ENCODE results near the gene ESPN. TPM values are rescaled to one million over a fixed set of nuclear protein-coding genes. Genes with fewer than 3 reads are reported as not detected.
"Not testable (repeated sequence)": the region's sequence is repeated elsewhere in the genome, so short reads cannot be mapped to it uniquely, and the experiment has no call there.

The ESPN gene
- total RNA-seq, 2 donors from 2014 or later, result not detected

GRCh38 chr1:6443339-6444115, 19.0 kb downstream of the ESPN start:
- DNase-seq (ENCODE audit: low spot score), result no peak
- intact Hi-C loops (cut with DNase I), result no loop called here

GRCh38 chr1:6444377-6444776, 19.8 kb downstream of the ESPN start:
- intact Hi-C loops (cut with DNase I), result no loop called here
- no peak for DNase-seq (ENCODE audit: low spot score)

GRCh38 chr1:6445062-6445763, 20.6 kb downstream of the ESPN start:
- intact Hi-C loops (cut with DNase I), result no loop called here
- no peak for DNase-seq (ENCODE audit: low spot score)

GRCh38 chr1:6445929-6446328, 21.4 kb downstream of the ESPN start:
- intact Hi-C loops (cut with DNase I); DNase-seq (ENCODE audit: low spot score): not testable (repeated sequence)

GRCh38 chr1:6446665-6447015, 22.1 kb downstream of the ESPN start:
- intact Hi-C loops (cut with DNase I), result no loop called here
- DNase-seq (ENCODE audit: low spot score), result no peak

- no peak for DNase-seq (ENCODE audit: low spot score)
- intact Hi-C loops (cut with DNase I), result no loop called here
Measured at GRCh38 chr1:6447016-6447817, 22.6 kb downstream of the ESPN start.

GRCh38 chr1:6447818-6448748, 23.5 kb downstream of the ESPN start:
- intact Hi-C loops (cut with DNase I), result no loop called here
- no peak for DNase-seq (ENCODE audit: low spot score)

- intact Hi-C loops (cut with DNase I), result no loop called here
- DNase-seq (ENCODE audit: low spot score), result no peak
Measured at GRCh38 chr1:6448749-6449631, 24.4 kb downstream of the ESPN start.

- intact Hi-C loops (cut with DNase I), result no loop called here
- no peak for DNase-seq (ENCODE audit: low spot score)
Measured at GRCh38 chr1:6450005-6450450, 25.5 kb downstream of the ESPN start.

GRCh38 chr1:6450486-6450885, 25.9 kb downstream of the ESPN start:
- intact Hi-C loops (cut with DNase I), result not testable (repeated sequence)

GRCh38 chr1:6450943-6451373, 26.4 kb downstream of the ESPN start:
- DNase-seq (ENCODE audit: low spot score), result no peak
- intact Hi-C loops (cut with DNase I), result no loop called here

More at GRCh38 chr1:6450486-6450885, 25.9 kb downstream of the ESPN start:
- DNase-seq (ENCODE audit: low spot score), result not testable (repeated sequence)

- DNase-seq (ENCODE audit: low spot score); intact Hi-C loops (cut with DNase I): not testable (repeated sequence)
Measured at GRCh38 chr1:6453895-6454855, 29.6 kb downstream of the ESPN start.

- DNase-seq (ENCODE audit: low spot score), result no peak
- intact Hi-C loops (cut with DNase I), result no loop called here
Measured at GRCh38 chr1:6454856-6455751, 30.5 kb downstream of the ESPN start.

GRCh38 chr1:6455752-6456520, 31.4 kb downstream of the ESPN start:
- DNase-seq (ENCODE audit: low spot score); intact Hi-C loops (cut with DNase I): not testable (repeated sequence)

- intact Hi-C loops (cut with DNase I), result no loop called here
- no peak for DNase-seq (ENCODE audit: low spot score)
Measured at GRCh38 chr1:6456800-6457466, 32.4 kb downstream of the ESPN start.

All from posterior vena cava (tissue), 2 donors.